ENCODE results near the gene GP9.

The GP9 gene

GRCh38 chr3:129060276-129061022, at the start of gene GP9:
GP9 (plus strand) TSS chr3:129060779; CDS start chr3:129061740, 961 bp downstream.
- DNase-seq (ENCODE audit: low read depth), result no peak

DNA sequence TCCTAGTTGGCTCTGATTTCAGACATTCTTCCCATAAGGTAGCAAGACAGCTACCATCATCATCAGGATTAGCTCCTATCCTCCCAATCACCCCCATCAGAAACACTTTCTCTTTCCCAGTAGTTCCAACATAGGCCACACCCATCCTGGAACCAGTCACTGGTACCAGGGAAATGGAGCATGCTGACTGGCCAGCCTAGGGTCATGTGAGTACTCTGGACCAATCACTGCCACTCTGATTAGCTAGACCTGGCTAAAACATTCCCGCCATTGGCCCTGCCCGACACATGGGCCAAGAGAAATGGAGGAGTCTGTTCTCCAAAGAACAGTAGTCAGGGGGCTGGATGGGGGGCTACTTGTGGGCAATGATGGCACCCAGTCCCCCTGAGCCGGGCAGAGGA, 47.1 kb upstream of the GP9 start:
- DNase-seq (ENCODE audit: low read depth), result no peak

DNA sequence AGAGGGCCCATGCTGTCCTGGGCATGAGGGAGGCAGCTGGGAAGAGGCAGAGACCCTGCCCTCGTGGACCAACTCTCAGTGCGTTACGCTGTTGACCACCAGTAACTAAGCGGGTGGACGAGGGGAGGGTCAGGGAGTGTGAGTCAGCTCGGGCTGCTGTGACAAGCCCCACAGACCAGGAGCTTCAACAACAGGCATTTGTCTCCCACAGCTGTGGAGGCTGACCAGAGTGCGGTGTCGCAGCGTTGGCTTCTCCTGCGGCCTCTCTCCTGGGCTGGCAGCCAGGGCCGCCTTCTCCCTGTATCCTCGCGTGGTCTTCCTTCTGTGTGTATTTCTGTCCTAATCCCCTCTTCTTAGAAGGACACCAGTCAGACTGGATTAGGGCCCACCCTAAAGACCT, 46.4 kb upstream of the GP9 start:
- no peak for DNase-seq (ENCODE audit: low read depth)

- no peak for DNase-seq (ENCODE audit: low read depth)
Observed at GRCh38 chr3:129014793-129015345, 45.7 kb upstream of the GP9 start.

DNA sequence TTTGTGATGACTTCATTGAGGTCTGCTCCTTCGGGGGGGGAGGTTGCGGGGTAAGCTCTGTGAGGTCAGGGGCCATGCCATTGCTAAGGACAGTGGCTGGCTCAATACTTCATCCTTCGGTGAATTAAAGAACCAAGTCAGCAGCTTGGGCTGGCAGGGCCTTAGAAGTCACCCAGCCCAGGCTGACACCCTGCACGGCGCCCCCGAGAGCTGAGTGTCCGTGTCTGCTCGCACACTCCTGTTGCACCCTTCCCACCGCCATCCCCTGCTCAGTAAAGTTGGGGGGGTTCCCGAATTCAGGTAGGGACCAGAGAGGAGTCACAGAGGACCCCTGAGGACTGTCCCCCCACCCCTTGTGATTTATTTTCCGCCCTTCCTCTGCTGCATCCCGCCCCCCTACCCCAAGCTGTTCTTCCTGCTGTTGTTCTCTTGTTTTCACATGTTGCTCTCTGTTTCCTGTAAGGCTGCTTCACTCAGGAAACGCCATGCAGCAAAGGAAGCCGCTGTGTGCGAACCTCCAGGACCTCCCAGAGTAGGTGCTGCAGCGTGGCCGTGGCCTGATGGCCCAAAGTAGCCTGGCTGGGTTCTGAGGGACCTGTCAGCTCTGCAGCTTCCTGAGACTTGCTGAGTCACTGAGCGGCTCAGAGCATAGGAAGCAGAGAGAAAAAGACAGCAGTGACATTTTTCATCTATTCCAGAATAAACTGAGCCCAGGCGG, 45.0 kb upstream of the GP9 start:
- DNase-seq (ENCODE audit: low read depth), result peak; percentile 20

DNA sequence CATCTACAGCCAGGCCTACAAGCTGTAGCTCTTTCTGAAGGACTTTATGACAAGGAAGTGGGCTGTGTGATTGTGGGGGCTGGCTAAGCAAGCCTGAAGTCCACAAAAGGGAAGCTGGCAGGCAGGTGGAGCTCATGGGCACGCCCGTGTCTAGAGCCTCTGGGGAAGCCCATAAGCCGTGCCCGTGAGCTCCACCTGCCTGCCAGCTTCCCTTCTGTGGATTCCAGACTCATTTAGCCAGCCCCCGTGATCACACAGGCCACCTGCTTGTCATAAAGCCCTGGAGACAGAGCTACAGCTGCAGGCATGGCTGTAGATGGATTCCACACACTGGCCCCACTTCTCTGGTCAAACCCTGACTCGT, 44.2 kb upstream of the GP9 start:
- DNase-seq (ENCODE audit: low read depth), result peak; percentile 30

DNA sequence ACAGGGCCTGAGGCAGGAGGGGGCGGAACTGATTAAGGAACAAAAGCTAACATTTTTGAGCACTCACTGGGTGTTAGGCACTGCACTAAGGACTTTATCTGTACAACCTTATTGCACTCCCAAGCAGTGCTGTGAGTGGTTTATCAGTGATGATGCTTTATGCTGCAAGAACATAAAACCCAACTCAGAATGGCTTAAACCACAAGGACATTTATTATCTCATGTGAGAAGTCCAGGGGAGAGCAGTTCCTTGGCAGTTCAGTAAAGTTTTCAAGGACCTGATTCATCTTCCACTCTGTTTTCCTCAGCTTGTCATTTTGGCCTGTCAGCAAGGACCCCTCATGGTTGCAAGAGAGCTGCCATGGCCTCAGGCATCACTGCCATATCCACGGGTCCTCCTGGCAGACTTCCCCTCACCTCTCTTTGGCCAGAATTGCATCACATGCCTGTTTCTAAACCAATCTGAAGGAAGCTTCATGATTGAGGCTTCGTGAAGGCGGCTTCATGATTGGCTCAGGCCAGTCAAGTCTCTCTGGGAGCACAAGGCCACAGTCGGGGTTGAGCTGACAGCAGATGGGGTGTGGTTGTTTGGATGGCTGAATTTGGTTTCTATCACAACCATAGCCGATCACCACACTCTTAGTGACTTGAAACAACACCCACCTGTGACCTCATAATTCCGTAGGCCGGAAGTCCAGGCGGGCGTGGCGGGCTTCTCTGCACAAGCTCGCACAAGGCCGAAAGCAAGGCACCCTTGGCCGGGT, 43.7 kb upstream of the GP9 start:
- DNase-seq (ENCODE audit: low read depth), result no peak

DNA sequence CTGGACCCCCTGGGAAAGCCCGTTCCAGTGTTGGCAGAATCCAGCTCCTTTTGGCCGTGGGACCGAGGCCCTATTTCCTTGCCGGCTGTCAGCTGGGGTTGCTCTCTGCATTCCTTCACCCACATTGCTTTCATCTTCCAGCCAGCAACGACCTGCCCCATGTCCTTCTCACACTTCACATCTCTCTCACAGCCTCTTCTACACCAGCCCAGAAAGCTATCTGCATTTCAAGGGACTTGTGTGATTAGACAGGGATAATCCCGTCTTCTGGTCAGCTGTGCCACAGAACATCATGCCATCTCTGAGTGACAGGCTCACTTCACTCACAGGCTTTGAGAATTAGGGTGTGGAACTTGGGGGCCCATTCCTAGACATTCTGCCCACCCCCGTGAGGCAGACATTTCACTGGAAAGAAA, 43.1 kb upstream of the GP9 start:
- no peak for DNase-seq (ENCODE audit: low read depth)

DNA sequence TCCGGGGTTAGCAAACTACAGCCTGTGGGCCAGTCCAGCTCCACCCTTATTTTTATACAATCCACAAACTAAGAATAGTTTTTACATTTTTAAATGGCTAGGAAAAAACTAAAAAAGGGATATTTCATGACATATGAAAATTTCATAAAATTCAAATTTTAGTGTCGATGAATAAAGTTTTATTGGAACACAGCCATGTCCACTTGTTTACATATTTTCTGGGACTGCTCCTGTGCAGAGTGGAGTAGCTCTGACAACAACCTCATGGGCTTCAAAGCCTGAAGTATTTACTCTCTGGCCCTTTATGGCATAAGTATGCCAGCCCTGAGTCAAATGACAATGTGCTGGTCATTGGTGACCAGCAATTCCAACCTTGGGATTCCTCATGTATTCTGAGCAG, 42.3 kb upstream of the GP9 start:
- DNase-seq (ENCODE audit: low read depth), result no peak

DNA sequence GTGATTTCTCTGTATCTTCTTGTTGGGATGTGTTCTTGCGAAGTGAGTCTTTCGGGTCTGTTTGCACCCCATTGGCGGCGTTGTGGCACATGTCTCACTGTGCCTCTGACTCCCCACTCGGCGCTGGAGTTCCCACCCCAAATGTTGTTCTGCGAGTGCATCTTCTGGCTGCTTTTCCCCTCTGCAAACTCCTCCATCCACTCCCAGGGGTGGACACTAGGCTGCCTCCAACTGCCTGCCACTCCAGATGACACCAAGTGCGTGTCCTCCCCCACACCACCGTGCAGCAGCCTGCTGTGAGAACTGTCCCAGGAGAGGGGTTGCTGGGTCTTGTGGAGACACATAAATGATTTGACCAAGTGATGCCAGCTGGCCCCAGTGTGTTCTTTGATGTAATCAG, 41.8 kb upstream of the GP9 start:
- DNase-seq (ENCODE audit: low read depth), result no peak

- no peak for DNase-seq (ENCODE audit: low read depth)
Observed at GRCh38 chr3:129019266-129019665, 41.3 kb upstream of the GP9 start.

- no peak for DNase-seq (ENCODE audit: low read depth)
Observed at GRCh38 chr3:129020691-129021090, 39.9 kb upstream of the GP9 start.

GRCh38 chr3:129021140-129021551, 39.4 kb upstream of the GP9 start:
- DNase-seq (ENCODE audit: low read depth), result no peak

DNA sequence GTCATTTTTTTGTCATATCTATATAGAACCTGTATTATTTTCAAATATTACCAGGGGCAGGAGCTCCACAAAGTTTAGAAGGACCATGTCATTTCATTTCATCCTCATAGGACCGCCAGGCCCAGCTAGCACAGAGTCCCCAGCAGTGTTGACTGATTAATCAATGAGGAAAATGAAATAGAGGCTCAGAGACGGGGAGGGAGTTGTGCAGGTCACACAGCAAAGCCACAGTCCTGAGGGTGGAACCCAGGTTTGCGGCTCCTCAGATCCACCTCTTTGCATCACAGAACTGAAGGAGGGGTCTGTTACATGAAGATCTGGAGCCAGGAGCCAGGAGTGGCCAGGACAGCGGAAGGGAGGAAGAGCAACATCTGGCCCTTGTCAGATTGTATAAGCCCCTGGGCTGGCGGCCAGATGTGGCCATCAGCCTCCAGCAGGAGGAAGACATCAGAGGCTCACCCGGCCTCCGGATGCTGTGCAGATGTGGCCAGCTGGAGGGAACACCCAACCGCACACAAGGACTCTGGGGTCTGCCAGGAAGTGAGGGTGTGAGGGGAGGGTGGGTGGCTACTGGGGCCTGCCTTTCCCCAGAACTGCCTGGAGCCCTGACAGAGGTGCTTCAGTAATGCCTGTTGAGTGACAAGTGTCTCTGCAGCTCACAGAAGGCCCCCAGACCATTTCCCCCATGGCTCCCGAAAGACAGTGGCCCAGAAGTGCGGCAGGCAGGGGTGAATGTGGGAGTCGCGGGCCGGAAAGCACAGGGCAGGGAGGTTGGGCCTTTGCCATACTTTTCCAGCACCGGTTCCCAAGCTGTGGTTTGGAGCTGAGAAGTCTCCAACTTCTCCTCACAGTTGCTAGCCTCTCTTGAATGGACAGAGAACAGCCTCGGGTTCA, 38.2 kb upstream of the GP9 start:
- no peak for DNase-seq (ENCODE audit: low read depth)

GRCh38 chr3:129023008-129023358, 37.6 kb upstream of the GP9 start:
- DNase-seq (ENCODE audit: low read depth), result no peak

GRCh38 chr3:129023909-129024308, 36.7 kb upstream of the GP9 start:
- no peak for DNase-seq (ENCODE audit: low read depth)

GRCh38 chr3:129025108-129025507, 35.5 kb upstream of the GP9 start:
- no peak for DNase-seq (ENCODE audit: low read depth)

- DNase-seq (ENCODE audit: low read depth), result no peak
Observed at GRCh38 chr3:129025691-129026435, 34.7 kb upstream of the GP9 start.

DNA sequence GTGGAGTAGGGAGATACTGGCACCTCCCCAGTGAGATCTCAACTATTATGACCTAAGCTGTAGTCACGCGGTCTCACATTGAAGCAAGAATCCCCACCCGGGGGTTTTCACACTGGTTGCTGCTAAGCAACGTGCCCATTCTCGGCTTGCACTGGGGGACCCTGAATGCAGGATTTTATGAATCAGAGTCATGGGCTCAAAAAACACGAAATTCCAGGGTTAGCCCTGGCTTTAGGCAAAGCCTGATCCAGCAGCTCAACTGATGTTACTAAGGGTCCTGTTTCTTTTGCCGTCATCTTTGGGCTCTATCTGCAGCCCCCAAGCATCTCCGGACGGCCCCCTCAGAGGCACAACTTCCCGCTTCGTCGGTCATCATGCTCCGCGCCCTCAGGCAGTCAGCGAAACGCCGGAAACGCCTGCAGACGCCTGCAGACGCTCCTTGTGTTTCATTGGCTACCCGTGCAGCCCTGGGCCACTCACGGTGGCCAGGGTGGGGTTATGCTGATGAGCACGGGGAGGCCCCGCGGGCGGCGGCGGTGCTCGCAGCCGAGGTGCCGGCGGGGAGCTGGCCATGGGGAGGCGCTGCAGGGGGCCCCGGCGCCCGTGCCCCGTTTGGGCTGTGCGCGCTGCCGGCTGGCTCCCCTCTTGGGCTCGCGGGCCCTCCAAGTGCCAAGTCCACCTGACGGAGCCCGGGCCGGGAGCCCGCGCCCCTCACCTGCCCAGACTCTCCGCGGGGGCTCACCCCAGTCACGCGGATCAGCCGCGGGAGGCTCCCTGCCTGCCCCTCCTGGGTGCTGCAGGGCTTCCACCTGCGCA, 33.6 kb upstream of the GP9 start:
- peak; percentile 87 for DNase-seq (ENCODE audit: low read depth)

GRCh38 chr3:129027544-129027880, 33.1 kb upstream of the GP9 start:
- DNase-seq (ENCODE audit: low read depth), result no peak

Data from T-helper 22 cell (primary cell).